NCI-H82 treated with DMSO at 0.1 percent for 48 hours (cell line): Measurements from ENCODE around the gene PCAT6.
A peak's percentile ranks its signal among the peaks of the same experiment; 100 is the strongest.
"Not testable (repeated sequence)": the region's sequence is repeated elsewhere in the genome, so short reads cannot be mapped to it uniquely, and the experiment has no call there.

ENCODE experiments used
- DNase-seq: peaks from one replicate; lab custom pipeline; 2025; ENCODE audit not compliant: unreplicated experiment; lab: John Stamatoyannopoulos, UW

PCAT6 gene

DNA sequence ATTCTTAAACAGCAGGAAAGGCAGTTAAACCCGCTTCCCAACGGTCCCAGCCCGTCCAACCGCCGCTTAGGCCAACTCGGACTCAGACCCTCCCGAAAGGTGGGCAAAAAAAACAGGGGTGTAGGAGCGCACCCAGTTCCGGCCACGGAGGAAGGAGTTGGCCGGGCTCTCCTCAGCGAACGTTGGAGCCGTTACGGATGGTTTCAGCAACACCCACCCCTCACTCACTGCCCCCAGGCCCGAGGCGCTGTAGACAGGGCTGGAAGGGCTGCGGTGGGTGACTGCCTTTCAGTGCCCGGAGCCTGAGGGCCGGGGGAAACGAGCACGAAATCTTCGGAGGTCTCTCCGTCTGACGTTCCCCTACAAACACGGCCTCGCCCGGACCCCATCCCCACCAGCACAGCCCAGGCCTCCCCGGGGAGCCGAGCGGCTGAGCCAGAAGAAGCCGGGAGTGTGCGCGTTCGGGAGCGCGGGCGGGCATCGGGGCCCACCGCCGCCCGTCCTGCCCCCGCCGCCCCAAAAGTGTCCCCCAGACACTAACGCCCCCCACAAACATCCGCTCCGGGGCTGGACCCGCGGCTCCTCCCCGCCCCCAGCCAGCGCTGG lies 3.8 kb upstream of the PCAT6 start:
- no peak for DNase-seq

DNA sequence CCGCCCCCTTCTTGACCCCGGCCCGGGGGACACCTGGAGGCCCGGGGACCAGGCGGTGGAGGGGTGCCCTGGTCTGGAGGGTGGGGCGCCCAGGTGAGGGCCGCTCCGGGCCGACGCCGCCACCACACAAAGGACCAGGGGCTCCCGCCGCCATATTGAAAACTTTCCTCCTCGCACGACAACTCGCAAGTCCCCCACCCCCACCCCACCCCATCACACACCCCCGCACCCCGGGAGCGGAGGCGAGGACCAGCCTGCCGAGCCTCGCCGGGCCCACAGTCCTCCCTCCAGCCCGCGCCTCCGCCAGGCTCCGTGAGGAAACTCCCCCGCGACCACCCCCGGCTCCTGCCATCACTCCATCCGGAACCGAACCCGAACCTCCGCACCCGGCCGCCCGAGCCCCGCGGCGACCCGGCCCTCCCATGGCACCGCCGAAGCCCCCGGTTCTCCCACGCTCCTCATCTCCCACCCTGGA lies 3.3 kb upstream of the PCAT6 start:
- DNase-seq: no peak

DNA sequence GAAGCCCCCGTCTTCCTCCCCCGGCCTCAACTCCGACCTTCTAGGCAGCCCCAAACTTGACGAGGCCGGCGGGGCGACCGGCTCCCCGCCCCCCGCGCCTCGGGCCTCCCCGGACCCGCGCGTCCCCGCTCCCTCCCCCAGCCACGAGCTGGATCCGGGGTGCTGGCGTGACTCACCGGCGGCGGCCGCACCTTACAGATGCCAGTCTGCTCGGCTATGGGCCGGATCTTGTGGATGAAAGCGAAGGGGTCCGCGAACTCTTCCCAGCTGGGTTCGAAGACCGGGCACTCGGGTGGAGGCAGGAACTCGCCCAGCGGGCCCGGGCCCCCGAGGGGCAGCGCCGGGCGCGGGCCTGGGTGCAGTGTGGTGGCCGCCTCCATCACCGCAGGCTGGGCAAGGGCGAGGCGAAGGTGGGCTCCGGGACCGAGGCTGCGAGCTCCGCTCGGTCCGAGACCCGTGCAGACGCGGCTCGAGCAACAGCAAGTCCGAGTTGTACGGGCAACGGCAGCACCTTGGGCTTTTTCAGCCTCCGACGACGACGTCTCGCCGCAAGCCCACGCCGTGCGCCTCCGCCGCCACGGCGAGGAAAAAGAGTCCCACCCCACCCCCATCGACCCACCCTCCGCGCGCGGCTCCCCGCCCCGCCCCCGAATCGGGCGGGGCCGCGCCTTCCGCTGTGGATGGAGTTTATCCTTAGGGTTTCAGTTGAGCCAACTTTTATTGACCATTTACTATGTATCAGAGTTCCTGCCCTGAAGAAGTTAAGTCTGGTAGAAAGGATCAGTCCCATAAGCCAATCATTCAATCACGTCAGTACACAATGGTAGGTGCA lies 2.6 kb upstream of the PCAT6 start, which contains the start of gene KDM5B:
TSS of gene KDM5B (minus strand) at position 496 of the 832 bp plus-strand sequence. CDS start at position 380, 116 bp downstream.
- DNase-seq: peak; percentile 44

DNA sequence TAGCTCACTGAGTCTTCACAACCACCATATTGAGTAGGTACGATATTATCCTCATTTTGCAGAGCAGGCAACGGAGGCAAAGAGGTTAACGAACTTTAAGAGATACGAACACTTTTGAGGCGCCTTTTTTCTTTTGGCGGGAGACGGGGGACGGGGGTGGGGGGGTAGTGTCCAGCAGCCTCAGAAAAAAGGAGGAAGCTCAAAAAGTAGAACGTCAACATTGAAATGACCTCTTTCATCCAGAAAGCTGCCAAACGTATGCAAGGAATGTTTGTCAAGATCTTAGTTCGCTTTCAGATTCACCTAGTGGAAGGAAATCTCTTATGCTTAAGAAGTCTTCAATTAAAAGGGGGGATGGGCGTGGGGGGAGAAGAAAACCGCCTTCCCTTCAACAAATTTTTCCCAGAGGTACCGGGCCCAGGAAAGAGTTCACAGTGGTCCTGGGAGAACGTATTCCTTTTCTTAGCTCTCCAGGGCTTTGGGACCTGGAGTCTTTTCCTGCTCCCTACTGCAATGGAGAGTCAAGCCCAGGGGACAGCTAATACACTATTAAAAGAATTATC lies 1.1 kb upstream of the PCAT6 start:
- no peak for DNase-seq

DNA sequence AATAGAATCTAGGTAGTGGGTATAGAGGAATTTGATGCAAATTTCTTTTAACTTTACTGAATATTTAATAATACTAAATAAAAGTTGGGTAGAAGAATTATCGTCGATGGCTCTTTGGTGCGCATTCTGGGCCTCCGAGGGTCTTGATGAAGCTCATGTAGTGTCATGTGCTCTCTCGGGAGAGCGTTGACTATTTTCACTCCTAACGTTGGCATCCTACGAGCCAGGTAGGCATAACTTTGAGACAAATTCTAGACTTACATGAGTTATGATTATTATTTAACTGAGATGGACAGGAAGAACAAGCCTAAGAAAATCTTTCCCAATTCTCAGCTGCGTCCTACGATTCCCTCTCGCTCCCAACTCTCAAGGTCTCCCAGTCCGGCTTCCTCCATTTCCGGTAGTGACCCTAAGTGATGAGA lies 550 bp upstream of the PCAT6 start:
- DNase-seq: no peak

DNA sequence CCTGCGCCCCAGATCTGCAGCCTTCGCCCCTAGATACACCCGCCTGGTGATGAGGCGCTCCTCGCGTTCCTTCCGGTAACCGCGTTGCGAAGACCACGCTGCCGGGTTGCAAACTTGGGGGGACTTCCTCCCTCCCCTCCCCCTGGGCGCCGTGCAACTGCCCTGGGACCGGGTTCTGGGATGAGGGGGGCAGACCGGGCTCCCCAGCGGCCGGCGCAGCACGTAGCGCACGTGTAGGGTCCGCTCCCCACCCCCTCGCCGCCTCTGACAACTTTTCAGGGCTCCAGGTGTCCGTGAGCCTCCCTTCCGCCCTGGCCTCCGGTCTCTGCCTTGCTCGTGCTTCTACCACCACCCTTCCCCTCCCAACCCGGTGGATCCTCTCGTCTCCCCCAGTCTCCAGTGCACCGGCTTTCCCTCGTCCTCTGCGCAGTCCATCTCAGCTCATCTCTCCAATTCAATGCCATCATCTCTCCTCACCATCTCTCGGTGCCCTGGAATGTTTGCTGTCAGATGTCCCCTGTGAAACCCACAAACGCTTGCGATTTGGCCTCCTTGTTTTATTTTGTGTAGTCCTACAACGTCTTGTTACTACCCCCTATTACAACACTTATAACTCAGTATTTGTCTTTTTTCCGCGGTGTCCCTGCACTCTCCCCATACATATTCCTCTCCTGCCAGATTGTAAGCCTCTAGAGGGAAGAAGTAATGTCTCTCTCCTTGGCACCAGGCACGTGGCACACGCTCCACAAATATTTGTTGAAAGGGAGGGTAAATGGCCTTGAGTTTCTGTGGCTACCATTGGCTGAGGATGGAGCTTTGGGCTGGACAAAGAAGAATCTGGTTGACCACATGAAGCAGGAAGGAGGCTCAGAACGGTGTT lies 782 bp downstream of the PCAT6 start:
- DNase-seq: no peak

DNA sequence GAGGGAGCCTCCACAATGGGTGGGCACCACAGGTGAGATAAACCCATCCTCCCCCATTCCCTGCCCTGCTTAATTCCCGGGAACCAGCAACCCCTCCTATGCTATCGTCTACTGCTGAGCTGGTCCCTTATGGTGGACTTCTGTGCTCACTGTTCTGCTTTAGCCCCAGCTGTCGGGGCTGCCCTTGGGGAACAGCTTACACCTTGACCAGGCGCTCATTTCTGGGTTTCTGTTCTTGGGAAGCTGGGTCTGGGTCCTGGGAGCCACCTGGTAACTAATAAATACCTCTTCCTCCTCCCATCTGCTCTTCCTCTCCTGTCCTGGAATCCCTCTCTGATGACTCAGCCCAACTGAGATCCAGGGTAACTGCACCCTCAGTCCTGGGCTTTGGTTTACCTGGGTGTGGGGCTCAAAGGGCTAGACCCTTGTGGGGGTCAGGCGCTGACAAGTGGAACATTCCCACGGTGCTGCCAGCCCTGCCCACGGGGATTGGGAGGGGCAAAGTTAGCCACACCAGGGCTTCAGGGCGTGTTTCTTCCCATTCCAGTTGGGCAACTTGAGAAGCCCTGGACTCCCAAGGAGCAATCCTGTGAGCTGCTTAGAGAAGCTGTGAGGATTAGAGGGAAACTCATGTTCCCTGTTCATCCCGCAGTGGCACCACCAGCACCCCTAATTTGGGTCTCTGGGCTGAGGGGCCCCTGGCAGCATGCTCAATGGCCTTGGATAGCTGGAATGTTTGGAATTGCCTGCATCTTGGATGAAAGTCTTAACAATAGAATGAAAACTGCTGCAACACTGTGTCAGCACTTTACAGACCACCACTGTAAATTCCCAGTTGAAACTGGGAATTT lies 1.6 kb downstream of the PCAT6 start:
- DNase-seq: no peak

DNA sequence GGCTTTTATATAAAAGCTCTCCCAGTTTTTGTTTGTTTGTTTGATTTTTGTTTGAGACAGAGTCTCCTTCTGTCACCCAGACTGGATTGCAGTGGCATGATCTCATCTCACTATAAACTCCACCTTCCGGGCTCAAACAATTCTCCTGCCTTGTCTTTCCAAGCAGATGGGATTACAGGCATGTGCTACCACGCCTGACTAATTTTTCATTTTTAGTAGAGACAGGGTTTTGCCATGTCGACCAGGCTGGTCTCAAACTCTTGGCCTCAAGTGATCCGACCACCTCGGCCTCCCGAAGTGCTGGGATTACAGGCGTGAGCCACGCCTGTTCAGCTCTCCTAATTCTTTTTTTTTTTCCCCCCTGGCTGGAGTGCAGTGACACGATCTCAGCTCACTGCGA lies 4.4 kb downstream of the PCAT6 start:
- DNase-seq: no peak

DNA sequence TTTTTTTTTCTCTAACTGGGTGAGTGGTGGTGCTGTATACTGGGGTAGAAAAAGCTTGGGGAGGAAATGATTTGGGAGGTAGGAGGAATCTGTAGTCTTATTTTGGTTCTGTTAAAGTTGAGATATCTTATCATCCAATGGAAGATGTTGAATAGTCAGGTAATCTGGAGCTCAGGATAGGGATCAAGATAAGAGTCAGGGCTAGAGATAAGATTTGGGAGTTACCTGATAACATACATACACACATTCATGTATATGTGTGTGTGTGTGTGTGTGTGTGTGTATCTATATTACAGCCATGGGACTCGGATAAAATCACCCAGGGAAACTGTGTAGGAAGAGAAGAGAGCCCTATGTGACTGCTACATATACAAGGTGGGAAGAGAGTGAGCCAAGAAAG lies 8.1 kb downstream of the PCAT6 start:
- no peak for DNase-seq

DNA sequence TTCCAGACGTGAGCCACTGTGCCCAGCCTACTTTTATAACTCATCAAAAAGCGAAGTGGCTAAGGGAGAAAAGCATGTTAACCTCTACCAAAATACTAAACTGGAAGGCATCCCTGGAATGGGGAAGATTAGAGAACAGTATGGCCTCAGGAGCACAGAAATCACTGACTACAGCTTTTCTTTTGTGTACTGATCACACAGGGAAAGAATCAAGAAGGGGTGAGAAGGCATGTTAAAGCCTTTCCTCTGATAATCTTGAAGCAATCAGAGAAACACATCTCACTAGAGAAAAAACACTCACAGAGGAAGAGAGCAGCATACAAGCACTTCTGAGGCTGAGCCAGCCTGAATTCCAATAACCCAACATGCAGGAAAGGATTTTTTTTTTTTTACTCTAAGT lies 10.7 kb downstream of the PCAT6 start:
- no peak for DNase-seq

DNA sequence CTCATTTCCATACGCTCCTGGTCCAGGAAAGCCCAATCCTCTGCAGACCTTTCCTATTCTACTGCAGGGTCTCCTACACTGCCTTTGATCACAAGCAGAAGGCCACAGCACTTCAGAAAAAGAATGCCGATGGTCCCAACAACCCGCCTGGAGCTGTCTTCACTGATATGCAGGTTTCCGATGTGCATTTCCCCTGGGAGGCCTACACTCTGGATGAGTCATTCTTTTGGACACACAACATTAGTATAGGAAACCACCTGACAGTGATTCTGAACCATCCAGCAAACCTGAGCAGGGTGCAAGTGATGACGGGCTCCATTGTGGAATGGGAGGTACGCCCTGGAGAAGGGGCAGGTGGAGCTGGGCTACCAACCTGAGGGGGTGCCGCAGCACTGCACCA lies 15.0 kb downstream of the PCAT6 start:
- no peak for DNase-seq

DNA sequence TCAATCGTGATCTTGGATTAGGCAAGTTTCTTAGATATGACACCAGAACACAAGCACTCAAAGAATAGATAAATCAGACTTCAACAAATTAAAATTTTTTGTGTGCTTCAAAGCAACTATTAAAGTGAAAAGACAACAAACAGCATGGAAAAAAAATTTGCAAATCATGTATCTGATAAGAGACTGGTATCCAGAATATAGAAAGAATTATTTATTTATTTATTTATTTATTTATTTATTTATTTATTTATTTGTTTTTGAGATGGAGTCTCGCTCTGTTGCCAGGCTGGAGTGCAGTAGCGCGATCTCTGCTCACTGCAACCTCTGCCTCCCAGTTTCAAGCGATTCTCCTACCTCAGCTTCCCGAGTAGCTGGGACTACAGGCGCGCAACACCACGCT lies 18.5 kb downstream of the PCAT6 start:
- not testable (repeated sequence) for DNase-seq

DNA sequence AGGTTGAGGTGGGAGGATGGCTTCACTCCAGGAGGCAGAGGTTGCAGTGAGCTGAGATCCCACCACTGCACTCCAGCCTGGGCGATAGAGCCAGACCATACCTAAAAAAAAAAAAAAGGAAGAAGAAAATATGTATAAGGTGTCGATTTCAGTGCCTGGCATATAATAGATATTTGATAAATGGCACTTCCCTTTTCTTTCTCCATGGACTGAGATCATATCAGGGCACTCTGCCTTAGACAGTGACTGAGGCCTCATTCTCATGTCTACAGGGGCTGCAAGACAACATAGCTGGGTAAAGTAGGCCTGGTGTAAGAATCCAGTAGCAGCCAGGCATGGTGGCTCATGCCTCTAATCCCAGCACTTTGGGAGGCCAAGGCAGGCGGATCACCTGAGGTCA lies 21.2 kb downstream of the PCAT6 start:
- DNase-seq: no peak

DNA sequence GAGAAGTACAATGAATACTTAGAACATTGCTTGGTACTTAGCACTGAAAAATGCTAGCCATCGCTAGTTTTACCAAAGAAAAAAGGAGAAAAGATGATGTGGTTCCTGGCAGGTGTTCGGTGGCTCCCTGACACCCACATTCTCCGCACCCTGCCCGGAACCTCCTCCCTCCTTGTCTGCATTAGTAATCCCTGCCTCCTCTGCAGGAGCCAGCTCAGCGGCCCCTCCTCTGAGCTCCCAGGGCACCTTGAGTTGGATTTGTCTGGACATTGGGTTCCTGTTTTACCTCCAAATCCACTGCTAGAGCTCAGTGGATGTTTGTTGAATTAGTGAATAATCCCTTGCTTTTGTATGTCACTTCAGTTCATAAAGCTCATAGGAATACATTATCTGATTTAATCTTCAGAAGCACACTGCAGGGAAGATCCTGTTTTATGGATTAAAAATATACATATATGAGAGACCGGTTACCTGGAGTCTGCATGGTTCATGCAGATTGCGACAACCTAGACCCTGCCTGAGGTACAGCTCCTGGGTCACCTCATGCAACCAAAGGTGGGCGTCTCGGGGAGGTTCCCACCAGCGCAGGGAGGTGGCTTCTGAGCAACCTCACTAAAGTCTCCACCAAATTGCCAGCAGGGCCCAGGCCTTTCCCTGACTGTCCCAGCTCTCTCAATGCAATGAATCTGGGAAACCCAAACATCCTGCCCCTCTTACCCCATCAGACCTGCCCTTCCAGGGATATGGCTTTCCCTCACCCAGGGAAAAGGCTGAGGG lies 24.2 kb downstream of the PCAT6 start:
- peak; percentile 26 for DNase-seq

DNA sequence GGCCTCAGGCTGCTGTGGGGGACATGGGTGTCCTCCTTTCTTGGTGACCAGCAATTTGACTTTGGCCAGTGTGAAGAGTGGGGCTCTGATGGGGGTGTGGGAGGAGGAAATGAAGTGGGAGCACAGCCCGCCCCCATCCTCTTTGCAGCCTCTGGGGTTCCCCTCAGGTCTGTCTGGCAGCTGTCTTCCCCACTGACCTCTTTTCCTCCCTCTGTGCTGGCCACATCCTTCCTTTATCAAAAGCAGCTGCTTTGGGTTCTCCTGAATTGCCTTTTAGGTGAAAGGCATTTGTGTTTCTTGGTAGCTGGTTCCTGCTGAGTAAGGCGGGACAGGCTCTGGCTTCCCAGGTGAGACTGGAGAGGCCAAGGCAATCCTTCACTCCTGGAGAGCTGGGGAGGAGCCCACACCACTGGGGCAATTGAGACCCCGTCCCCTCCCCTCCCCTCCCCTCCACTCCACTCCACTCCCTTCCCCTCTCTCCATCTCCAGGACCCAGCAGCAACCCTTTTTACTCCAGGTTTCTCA lies 24.9 kb downstream of the PCAT6 start:
- no peak for DNase-seq

DNA sequence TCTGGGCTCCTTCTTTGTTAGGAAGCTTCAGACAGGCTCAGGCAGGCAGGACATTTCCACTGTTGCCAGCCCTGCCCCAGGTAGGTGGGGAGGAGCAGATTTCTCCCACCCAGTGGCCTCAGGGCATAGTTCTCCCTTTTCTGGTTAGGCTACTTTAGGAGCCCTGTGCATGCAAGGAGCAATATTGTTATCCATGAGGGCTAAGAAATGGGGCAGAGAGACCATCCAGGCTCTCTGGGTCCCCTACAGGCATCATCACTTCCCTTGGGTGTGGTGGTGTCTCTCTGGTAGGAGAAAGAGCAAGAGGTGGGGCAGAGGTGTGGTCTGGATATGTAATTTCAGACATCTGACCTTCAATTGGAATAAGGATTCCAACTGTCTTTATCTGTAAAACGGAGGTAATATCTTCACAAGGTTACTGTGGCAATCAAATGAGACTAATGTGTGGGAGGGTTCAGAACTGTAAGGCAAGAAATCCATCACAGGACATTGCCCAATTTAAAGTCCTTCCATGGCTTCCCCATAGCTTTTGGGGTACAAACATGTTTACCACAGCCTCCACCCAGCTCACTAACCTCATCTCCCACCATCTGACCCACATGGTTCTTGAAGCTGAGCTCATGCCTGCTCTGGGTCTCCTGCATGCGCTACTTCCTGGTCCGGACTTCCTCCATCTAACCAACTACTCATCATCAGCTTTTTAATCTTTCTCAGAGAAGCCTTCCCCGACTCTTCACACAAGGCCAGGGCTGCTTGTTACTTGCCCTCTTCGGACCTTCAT lies 26.1 kb downstream of the PCAT6 start:
- no peak for DNase-seq

DNA sequence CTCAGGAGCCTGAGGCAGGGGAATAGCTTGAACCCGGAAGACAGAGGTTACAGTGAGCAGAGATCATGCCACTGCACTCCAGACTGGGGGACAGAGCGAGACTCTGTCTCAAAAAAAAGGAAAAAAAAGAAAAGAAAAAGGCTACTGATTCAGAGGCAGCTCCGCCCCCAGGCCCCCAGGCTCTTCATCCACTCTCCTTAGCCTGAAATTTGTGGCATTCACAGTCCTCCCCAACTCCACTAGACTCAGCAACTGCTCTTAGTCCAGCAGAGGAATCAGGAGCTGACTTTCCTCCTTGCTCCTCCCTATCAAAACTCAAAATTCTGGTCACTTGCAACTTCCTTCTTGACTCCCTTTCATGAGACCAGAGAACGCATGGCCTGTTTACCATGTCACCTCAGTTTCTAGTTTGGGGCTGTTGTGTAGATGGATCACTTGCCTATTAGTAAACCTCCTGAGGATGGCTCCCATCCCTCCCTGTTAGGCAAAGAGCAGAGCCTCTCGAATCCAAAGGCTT lies 27.1 kb downstream of the PCAT6 start:
- DNase-seq: no peak

DNA sequence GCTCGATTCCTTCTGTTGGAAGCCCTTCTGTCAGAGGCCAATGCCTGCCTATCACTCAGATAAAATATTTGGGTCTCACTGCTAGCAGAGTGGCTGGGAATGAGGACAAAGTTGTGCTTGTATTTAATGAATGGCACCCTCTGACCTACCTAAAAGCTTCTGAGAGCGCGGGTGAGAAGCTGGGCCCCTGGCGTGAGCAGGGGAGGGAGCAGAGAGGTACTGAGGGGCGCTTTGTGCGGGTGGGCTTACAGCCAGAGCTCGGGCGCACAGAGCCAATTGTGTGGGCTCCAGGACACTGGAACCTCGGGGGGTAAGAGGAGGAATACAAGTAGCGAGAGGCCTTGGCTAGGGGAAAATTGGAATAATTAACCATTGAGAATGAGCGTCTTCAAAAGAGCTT lies 32.3 kb downstream of the PCAT6 start:
- DNase-seq: no peak
